Hepatic stellate cell (primary cell): Measurements from ENCODE around the gene AMDHD2.

Experiments used
- DNase-seq: peaks from one replicate; pipeline ENCODE4 v3.0.0; 2011; ENCODE audit warnings: low spot score

AMDHD2 gene

GRCh38 chr16:2483939-2484897, 36.0 kb upstream of the AMDHD2 start:
- DNase-seq: no peak

- DNase-seq: no peak
These were observed 35.2 kb upstream of the AMDHD2 start for GRCh38 chr16:2484898-2485508.

GRCh38 chr16:2485811-2486507, 34.2 kb upstream of the AMDHD2 start:
- DNase-seq: no peak

GRCh38 chr16:2486645-2487516, 33.3 kb upstream of the AMDHD2 start:
- DNase-seq: no peak

GRCh38 chr16:2487517-2487842, 32.7 kb upstream of the AMDHD2 start:
- no peak for DNase-seq

- DNase-seq: no peak
These were observed 32.2 kb upstream of the AMDHD2 start for GRCh38 chr16:2487903-2488531.

GRCh38 chr16:2489581-2489980, 30.6 kb upstream of the AMDHD2 start:
- DNase-seq: no peak

- no peak for DNase-seq
These were observed 29.7 kb upstream of the AMDHD2 start for GRCh38 chr16:2490190-2491105.

GRCh38 chr16:2492292-2492691, 27.9 kb upstream of the AMDHD2 start:
- no peak for DNase-seq

GRCh38 chr16:2493605-2494004, 26.6 kb upstream of the AMDHD2 start:
- DNase-seq: no peak

- DNase-seq: no peak
These were observed 25.6 kb upstream of the AMDHD2 start for GRCh38 chr16:2494616-2495015.

- no peak for DNase-seq
These were observed 25.1 kb upstream of the AMDHD2 start for GRCh38 chr16:2495041-2495440.

- DNase-seq: no peak
These were observed 23.7 kb upstream of the AMDHD2 start for GRCh38 chr16:2496223-2497115.

GRCh38 chr16:2497116-2497630, 23.0 kb upstream of the AMDHD2 start:
- no peak for DNase-seq

GRCh38 chr16:2497695-2498484, 22.3 kb upstream of the AMDHD2 start:
- DNase-seq: no peak

GRCh38 chr16:2498531-2499253, 21.5 kb upstream of the AMDHD2 start:
- DNase-seq: no peak

- no peak for DNase-seq
These were observed 20.7 kb upstream of the AMDHD2 start for GRCh38 chr16:2499454-2499853.
